Activated naive CD4-positive, alpha-beta T cell treated with anti-CD3 and anti-CD28 coated beads for 36 hours (primary cell): ENCODE data around the gene FBXL17. TPM values are rescaled to one million over a fixed set of nuclear protein-coding genes. Genes with fewer than 3 reads are reported as not detected.

Source experiments
- CTCF ChIA-PET: fragments of 350-600 bp; sonication (Branson Sonifier 250); formaldehyde crosslinking; loops from one replicate; lab custom pipeline; 2021; ENCODE audit warnings: antibody characterized with exemption; lab: Charles Lee
- DNase-seq: peaks from one replicate; pipeline ENCODE4 v3.0.0-alpha.2; 2020
- H3K27ac Mint-ChIP-seq: one replicate; pipeline ENCODE4 v1.8.0; 2021; ENCODE audit warnings: mild to moderate bottlenecking, mixed read lengths
- H3K27me3 Mint-ChIP-seq: one replicate; pipeline ENCODE4 v1.8.0; 2021; ENCODE audit warnings: low read depth, mixed read lengths
- H3K36me3 Mint-ChIP-seq: one replicate; pipeline ENCODE4 v1.8.0; 2021; ENCODE audit warnings: low read depth, mixed read lengths
- H3K4me1 Mint-ChIP-seq: one replicate; pipeline ENCODE4 v1.8.0; 2021; ENCODE audit warnings: low read depth, mixed read lengths
- H3K4me3 Mint-ChIP-seq: one replicate; pipeline ENCODE4 v1.8.0; 2021; ENCODE audit warnings: mild to moderate bottlenecking, moderate library complexity, mixed read lengths
- H3K9me3 Mint-ChIP-seq: one replicate; pipeline ENCODE4 v1.8.0; 2021; ENCODE audit warnings: mixed read lengths
- intact Hi-C: fragments of 100-400 bp; cut with micrococcal nuclease; formaldehyde crosslinking; loops from one replicate; pipeline ENCODE4 v1.15.1; 2023
- total RNA-seq, 2 experiments: library from RNA; stranded (reverse); gene quantifications; one replicate each; pipeline ENCODE4 v1.2.3, GENCODE V29; 2021

FBXL17 gene
- total RNA-seq, 2 experiments from 2014 or later: 3.5 to 4.3 TPM

DNA sequence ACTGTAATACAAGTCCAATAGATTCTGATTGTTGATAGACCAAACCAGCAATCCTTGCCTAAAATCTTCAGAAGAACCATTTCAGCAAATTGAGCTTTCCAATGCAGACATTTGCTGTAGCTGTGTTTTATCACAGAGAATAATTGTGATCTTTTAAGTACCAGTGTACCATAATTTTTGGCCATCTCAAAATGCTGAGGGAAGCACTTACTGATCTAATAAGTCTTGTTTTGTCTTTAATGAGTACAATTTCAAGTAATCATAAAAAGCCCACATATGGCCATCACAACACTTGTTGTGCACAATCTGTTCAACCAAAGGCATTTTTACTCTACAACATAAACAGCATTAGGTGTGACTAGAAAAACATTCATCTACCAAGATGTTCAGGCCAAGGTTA lies 159.9 kb downstream of the FBXL17 start:
- DNase-seq: no peak
- Mint-ChIP-seq H3K4me1 (peaks cover 3% of the 10 kb centered on the region), H3K9me3 (peaks cover 4% of the 10 kb centered on the region), H3K36me3 (peaks cover 33% of the 10 kb centered on the region), H3K4me3 (no peak overlapping the region), H3K27ac (no peak overlapping the region), H3K27me3 (no peaks in the 10 kb centered on the region)
- intact Hi-C loops: no loop called here
- CTCF ChIA-PET: interaction anchor here (0.6 kb wide), 1 partner anchor 11 kb away, joined by 5 read pairs; no protein-coding TSS in a partner anchor

DNA sequence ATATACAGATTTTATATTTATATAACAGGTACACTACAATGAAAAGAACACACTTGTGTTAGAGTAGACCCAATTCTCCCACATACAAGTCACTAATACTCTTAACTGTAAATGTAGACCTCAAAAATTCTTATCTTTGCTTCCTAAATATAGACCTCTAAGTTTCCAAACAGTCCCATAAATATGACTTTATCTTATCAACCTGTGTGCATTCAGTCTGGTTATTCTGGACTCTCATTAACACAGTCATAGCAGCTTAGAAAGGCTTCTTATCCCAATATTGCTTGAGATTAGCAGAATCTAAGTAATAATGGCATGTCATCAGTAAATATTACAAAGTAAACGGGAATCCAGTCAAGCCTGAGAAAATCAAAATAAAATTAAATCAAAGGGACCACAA lies 161.1 kb downstream of the FBXL17 start:
- CTCF ChIA-PET: no interaction called here
- Mint-ChIP-seq H3K27me3 (no peaks in the 10 kb centered on the region), H3K9me3 (peaks cover 4% of the 10 kb centered on the region), H3K27ac (no peak overlapping the region), H3K36me3 (peaks cover 38% of the 10 kb centered on the region), H3K4me3 (no peak overlapping the region), H3K4me1 (peaks cover 3% of the 10 kb centered on the region)
- DNase-seq: no peak
- intact Hi-C loops: no loop called here

DNA sequence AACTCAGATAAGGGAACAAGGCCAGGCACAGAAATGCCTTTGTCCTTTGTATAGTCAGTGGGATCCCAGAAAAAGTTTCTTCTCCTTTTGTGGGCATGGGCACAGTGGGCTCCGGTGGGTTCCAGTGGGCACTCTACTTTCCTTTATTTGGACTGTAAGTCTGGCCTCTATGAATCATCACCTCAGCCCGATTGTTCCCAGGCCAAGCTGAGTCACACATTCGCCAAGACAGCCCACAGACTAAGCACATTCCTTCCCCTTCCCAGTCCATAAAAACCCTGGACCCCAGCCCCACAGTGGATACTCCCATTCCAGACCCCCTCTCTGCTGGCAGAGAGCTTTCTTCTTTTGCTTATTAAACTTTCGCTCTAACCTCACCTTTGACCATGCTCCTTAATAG lies 165.0 kb downstream of the FBXL17 start:
- CTCF ChIA-PET: no interaction called here
- intact Hi-C loops: no loop called here
- no peak overlapping the region for H3K27ac Mint-ChIP-seq

DNA sequence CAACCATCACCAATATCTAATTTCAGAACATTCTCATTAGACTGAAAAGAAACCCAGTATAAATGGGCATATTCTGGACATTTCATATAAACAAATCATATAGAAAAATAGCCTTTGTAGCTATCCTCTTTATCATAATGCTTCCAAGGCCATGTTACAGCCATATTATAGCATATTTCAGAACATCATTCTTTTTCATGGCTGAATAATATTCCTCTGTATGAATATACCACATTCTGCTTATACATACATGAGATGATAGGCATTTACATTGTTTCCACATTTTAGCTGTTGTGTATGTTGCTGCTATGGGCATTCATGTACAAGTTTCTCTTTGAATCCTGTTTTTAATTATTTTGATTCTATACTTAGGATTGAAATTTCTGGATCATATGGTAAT lies 167.0 kb downstream of the FBXL17 start:
- Mint-ChIP-seq H3K4me3 (no peak overlapping the region), H3K4me1 (no peaks in the 10 kb centered on the region), H3K27ac (no peak overlapping the region), H3K27me3 (no peaks in the 10 kb centered on the region), H3K36me3 (peaks cover 22% of the 10 kb centered on the region), H3K9me3 (peaks cover 2% of the 10 kb centered on the region)
- DNase-seq: no peak
- CTCF ChIA-PET: interaction anchor here (0.7 kb wide), 1 partner anchor 24 kb away, joined by 4 read pairs; no protein-coding TSS in a partner anchor
- intact Hi-C loops: no loop called here

More for the DNA sequence above, 165.0 kb downstream of the FBXL17 start:
- no peak for DNase-seq
- Mint-ChIP-seq H3K4me1 (no peaks in the 10 kb centered on the region), H3K27me3 (no peaks in the 10 kb centered on the region), H3K9me3 (peaks cover 4% of the 10 kb centered on the region), H3K4me3 (no peak overlapping the region), H3K36me3 (peaks cover 33% of the 10 kb centered on the region)

DNA sequence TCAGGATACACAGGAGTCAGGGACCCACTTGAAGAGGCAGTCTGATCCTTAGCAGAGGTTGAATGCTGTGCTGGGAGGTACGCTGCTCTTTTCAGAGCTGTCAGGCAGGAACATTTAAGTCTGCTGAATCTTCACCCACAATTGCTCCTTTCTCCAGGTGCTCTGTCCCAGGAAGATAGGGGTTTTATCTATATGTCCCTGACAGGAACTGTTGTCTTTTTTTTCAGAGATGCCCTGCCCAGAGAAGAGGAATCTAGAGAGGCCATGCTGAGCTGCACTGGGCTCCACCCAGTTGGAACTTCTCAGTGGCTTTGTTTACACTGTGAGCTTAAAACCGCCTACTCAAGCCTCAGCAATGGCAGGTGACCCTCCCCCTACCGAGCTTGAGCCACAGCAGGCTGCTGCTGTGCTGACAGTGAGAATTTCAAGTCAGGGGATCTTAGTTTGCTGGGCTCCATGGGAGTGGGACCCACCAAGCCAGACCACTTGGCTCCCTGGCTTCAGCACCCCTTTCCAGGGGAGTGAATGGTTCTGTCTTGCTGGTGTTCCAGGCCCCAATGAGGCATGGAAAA lies 169.0 kb downstream of the FBXL17 start:
- no peaks in the 10 kb centered on the region for H3K9me3 Mint-ChIP-seq
- intact Hi-C loops: no loop called here
- CTCF ChIA-PET: no interaction called here
- no peak overlapping the region for H3K4me3 Mint-ChIP-seq
- no peak for DNase-seq
- H3K27me3 Mint-ChIP-seq: no peaks in the 10 kb centered on the region
- no peaks in the 10 kb centered on the region for H3K4me1 Mint-ChIP-seq
- H3K27ac Mint-ChIP-seq: no peak overlapping the region
- peaks cover 18% of the 10 kb centered on the region for H3K36me3 Mint-ChIP-seq

DNA sequence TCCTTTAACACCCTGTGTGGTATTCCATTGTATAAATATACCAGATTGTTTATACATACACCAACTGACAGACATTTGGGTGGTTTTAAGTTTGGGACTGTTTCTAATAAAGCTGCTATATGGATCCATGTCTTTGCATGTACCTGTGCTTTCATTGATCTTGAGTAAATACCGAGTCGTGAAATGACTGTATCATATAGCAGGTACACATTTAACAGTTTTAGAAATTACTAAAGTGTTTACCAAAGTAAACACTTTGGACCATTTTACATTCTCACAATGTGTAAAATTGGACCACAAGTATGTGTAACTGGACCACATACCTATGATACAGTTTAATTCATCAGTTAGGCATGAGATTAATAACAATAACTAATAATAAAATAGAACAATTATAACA lies 175.2 kb downstream of the FBXL17 start:
- intact Hi-C loops: no loop called here
- no peak overlapping the region for H3K27ac Mint-ChIP-seq
- DNase-seq: no peak
- no peaks in the 10 kb centered on the region for H3K9me3 Mint-ChIP-seq
- H3K4me3 Mint-ChIP-seq: no peak overlapping the region
- CTCF ChIA-PET: interaction anchor here (0.6 kb wide), 1 partner anchor 65 kb away, joined by 3 read pairs; no protein-coding TSS in a partner anchor
- no peaks in the 10 kb centered on the region for H3K27me3 Mint-ChIP-seq
- H3K36me3 Mint-ChIP-seq: no peaks in the 10 kb centered on the region
- no peaks in the 10 kb centered on the region for H3K4me1 Mint-ChIP-seq

DNA sequence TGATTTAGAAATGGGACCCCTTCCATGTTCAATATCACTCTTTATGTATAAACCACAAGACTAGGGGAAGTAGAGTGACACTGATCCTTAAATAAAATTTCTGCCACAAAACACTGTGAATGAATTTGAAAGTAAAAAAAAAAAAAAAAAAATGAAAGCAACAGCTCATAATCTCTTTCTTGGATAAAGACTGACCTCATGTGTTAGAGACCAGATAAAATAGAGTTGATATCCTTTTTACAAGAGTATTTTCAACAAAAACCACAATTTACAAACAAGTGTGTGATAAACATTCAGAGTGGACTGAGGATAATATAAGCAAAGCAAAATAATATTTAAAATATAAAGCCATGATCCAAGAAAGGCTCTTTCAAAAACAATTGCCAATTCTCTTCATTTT lies 180.2 kb downstream of the FBXL17 start:
- no peaks in the 10 kb centered on the region for H3K4me1 Mint-ChIP-seq
- CTCF ChIA-PET: no interaction called here
- intact Hi-C loops: no loop called here
- H3K9me3 Mint-ChIP-seq: no peaks in the 10 kb centered on the region
- H3K36me3 Mint-ChIP-seq: peaks cover 1% of the 10 kb centered on the region
- H3K27me3 Mint-ChIP-seq: no peaks in the 10 kb centered on the region
- DNase-seq: no peak
- H3K4me3 Mint-ChIP-seq: no peak overlapping the region
- no peak overlapping the region for H3K27ac Mint-ChIP-seq

DNA sequence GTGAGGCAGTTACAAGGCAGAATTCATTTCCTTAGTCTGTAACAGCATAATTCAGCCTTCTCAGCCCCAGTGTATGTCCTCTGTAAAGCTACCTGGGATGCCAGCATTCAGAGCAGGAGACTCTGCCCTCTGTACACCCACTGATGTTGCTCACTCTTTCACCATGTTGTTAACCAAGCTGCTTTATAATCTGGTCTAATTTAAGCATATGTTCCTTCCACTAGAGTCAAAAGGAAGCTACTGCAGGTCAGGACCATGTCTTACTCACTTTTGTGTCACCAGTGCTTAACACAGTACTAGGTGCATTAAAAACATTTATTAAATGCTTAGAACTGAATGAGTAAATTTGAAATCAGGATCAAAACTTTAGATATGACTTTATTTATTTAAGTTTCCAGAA lies 185.6 kb downstream of the FBXL17 start:
- Mint-ChIP-seq H3K36me3 (peaks cover 4% of the 10 kb centered on the region), H3K27me3 (no peaks in the 10 kb centered on the region), H3K27ac (no peak overlapping the region), H3K4me1 (no peaks in the 10 kb centered on the region), H3K9me3 (no peaks in the 10 kb centered on the region), H3K4me3 (no peak overlapping the region)
- CTCF ChIA-PET: no interaction called here
- no peak for DNase-seq
- intact Hi-C loops: no loop called here

DNA sequence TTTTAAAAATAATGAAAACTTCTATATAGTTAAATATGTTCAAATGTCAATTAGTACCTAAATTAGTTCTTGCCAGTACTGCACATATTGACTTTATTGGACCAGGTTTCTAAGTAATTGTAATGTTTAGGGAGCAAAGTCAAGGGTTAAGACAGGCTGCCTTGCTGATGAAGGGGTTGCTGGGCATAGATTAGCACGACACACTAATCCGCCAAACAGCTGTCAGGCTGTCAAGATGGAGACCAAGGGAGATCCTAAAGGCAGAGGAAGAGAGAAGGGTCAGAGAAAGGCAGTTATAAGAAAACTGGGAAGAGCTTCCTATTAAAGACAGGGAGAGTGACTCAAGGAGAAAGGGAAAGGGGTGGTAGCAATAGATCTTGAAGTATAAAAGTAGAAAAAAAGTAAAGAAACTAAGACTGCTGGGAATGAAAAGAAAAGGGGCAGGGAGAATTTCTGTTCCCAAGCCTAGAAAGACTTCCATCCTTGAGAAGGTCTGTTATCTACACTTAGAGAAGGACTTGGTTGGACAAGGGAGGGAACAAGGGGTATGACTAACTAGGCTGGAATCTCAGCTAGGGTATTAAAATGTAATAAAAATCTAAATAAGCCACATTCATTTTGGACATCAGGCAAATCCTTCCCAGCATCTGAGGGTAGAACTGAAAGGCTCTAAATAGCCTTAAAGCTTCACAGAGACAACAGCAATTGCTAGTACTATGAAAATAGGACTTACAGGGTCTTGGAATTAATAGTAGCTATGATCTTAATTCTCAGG lies 188.7 kb downstream of the FBXL17 start:
- Mint-ChIP-seq H3K4me3 (no peak overlapping the region), H3K27me3 (no peaks in the 10 kb centered on the region), H3K27ac (no peak overlapping the region), H3K36me3 (peaks cover 3% of the 10 kb centered on the region), H3K4me1 (no peaks in the 10 kb centered on the region), H3K9me3 (no peaks in the 10 kb centered on the region)
- intact Hi-C loops: no loop called here
- no peak for DNase-seq
- CTCF ChIA-PET: interaction anchor here (0.6 kb wide), 1 partner anchor 469 kb away, joined by 8 read pairs; no protein-coding TSS in a partner anchor

DNA sequence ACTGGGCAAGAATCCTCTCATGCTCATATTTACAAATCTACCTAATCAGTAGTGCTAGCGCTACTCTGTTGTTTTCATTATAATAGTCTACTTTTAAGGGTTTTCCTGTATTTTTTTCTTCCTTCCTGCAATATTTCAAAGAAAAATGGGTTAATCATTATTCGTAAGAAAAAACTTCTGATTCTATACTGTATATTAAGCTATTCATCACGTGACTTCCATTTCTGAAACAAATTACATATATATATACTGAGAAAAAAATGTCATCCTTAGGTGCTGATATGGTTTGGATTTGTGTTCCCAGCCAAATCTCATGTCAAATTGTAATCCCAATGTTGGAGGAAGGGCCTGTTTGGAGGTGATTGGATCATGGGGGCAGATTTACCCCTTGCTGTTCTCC lies 197.0 kb downstream of the FBXL17 start:
- no peaks in the 10 kb centered on the region for H3K4me1 Mint-ChIP-seq
- no peak for DNase-seq
- no peaks in the 10 kb centered on the region for H3K27me3 Mint-ChIP-seq
- no peak overlapping the region for H3K4me3 Mint-ChIP-seq
- no peak overlapping the region for H3K27ac Mint-ChIP-seq
- no peaks in the 10 kb centered on the region for H3K9me3 Mint-ChIP-seq
- CTCF ChIA-PET: no interaction called here
- peaks cover 10% of the 10 kb centered on the region for H3K36me3 Mint-ChIP-seq
- intact Hi-C loops: no loop called here

DNA sequence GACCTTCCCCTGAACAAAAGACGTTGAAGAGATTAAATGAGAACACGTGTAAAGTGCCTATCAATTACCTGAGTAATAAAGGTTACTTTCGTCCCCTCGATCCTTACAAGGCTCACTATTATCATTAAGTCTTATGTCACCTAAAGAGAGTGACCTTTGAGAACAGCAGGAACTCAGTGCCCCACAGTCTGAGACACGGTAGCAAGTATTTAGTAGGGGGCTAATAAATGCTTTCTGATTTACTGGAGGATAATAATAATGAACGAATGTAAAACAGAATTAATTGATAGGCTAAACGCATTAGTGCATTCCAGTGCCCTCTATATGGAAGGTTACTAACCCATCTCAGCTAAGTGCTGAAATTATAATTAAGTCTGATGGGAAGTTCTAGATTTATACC lies 199.9 kb downstream of the FBXL17 start:
- Mint-ChIP-seq H3K27ac (no peak overlapping the region), H3K27me3 (no peaks in the 10 kb centered on the region), H3K4me3 (no peak overlapping the region), H3K4me1 (no peaks in the 10 kb centered on the region), H3K9me3 (no peaks in the 10 kb centered on the region), H3K36me3 (peaks cover 10% of the 10 kb centered on the region)
- no peak for DNase-seq
- intact Hi-C loops: no loop called here
- CTCF ChIA-PET: interaction anchor here (0.7 kb wide), 1 partner anchor 124 kb away, joined by 3 read pairs; no protein-coding TSS in a partner anchor

DNA sequence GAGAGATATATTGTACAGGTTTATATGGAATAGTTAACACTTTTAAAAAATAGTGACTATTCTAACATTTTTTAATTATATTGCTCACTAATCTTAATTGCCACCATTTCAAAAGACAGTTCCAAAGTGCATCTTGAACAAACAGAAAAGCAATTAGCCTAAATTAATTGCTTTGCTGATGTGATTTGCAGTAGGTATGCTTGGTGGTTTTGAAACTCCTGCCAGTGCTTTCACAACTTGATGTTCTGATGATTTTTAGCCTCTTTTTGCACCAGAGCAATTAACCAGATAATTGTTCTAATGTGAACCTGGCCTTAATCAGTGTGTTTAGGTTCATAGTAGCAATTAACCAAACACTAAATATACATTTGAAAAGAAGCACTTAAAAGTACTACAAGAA lies 207.6 kb downstream of the FBXL17 start:
- Mint-ChIP-seq H3K36me3 (peaks cover 8% of the 10 kb centered on the region), H3K4me3 (no peak overlapping the region), H3K27me3 (no peaks in the 10 kb centered on the region), H3K4me1 (no peaks in the 10 kb centered on the region), H3K27ac (no peak overlapping the region), H3K9me3 (no peaks in the 10 kb centered on the region)
- intact Hi-C loops: no loop called here
- DNase-seq: no peak
- CTCF ChIA-PET: no interaction called here

DNA sequence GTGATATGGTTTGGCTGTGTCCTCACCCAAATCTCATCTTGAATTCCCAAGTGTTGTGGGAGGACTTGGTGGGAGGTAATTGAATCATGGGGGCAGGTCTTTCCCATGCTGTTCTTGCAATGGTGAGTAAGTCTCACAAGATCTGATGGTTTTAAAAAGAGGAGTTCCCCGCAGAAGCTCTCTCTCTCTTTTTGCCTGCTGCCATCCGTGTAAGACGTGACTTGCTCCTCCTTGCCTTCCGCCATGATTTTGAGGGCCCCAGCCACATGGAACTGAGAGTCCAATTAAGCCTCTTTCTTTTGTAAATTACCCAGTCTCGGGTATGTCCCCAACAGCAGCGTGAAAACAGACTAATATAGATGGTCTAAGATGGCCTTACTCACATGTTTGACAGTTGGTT lies 210.1 kb downstream of the FBXL17 start:
- H3K36me3 Mint-ChIP-seq: peaks cover 8% of the 10 kb centered on the region
- no peaks in the 10 kb centered on the region for H3K9me3 Mint-ChIP-seq
- H3K4me1 Mint-ChIP-seq: peaks cover 3% of the 10 kb centered on the region
- no peaks in the 10 kb centered on the region for H3K27me3 Mint-ChIP-seq
- H3K27ac Mint-ChIP-seq: no peak overlapping the region
- CTCF ChIA-PET: no interaction called here
- no peak for DNase-seq
- no peak overlapping the region for H3K4me3 Mint-ChIP-seq
- intact Hi-C loops: no loop called here
